Measurements from ENCODE around the gene F2RL3. TPM values are rescaled to one million over a fixed set of nuclear protein-coding genes. Genes with fewer than 3 reads are reported as not detected.
A peak's percentile ranks its signal among the peaks of the same experiment; 100 is the strongest.

The F2RL3 gene
- total and polyA plus RNA-seq, 3 donors from 2014 or later = 4.4 to 6.9 (median 4.6) TPM

GRCh38 chr19:16876904-16877361 is 11.9 kb upstream of the F2RL3 start:
- Histone ChIP-seq H3K36me3 (ENCODE audit: low read depth, missing control alignments) (no peaks in the 10 kb centered on the region), H3K9me3 (no peaks in the 10 kb centered on the region), H3K27ac (no peak overlapping the region), H3K4me3 (no peak overlapping the region), H3K4me1 (peaks cover 21% of the 10 kb centered on the region), H3K27me3 (no peaks in the 10 kb centered on the region)
- no peak for TF ChIP-seq CTCF (IDR thresholded peaks at IDR 0.05)
- no peak for TF ChIP-seq POLR2A (IDR thresholded peaks at IDR 0.05)
- no peak for DNase-seq
- 87 to 92% methylated on average over 2 to 12 of the region's 12 CpGs for WGBS, 2 donors
- intact Hi-C loops (cut with DNase I; ENCODE audit: low total_unique reads) = no loop called here

- DNase-seq = no peak
- no peak for TF ChIP-seq POLR2A (IDR thresholded peaks at IDR 0.05)
- TF ChIP-seq CTCF (IDR thresholded peaks at IDR 0.05) = no peak
- H3K4me3 ChIP-seq = no peak overlapping the region
- H3K27me3 ChIP-seq = no peaks in the 10 kb centered on the region
- H3K36me3 ChIP-seq (ENCODE audit: low read depth, missing control alignments) = no peaks in the 10 kb centered on the region
- no peak overlapping the region for H3K27ac ChIP-seq
- intact Hi-C loops (cut with DNase I; ENCODE audit: low total_unique reads) = no loop called here
- no peaks in the 10 kb centered on the region for H3K9me3 ChIP-seq
- 94 to 96% methylated on average over 9 to 11 of the region's 11 CpGs for WGBS, 2 donors
- H3K4me1 ChIP-seq = peaks cover 23% of the 10 kb centered on the region
These were observed 11.2 kb upstream of the F2RL3 start for GRCh38 chr19:16877581-16877980.

GRCh38 chr19:16878181-16878965 is 10.4 kb upstream of the F2RL3 start:
- Histone ChIP-seq H3K36me3 (ENCODE audit: low read depth, missing control alignments) (no peaks in the 10 kb centered on the region), H3K4me3 (no peak overlapping the region), H3K27ac (no peak overlapping the region), H3K27me3 (no peaks in the 10 kb centered on the region), H3K9me3 (no peaks in the 10 kb centered on the region), H3K4me1 (peaks cover 19% of the 10 kb centered on the region)
- intact Hi-C loops (cut with DNase I; ENCODE audit: low total_unique reads) = no loop called here
- 94% methylated on average over 20 to 53 of the region's 55 CpGs for WGBS, 2 donors
- DNase-seq = no peak
- no peak for TF ChIP-seq POLR2A (IDR thresholded peaks at IDR 0.05)
- TF ChIP-seq CTCF (IDR thresholded peaks at IDR 0.05) = no peak

GRCh38 chr19:16880884-16881554 is 7.8 kb upstream of the F2RL3 start:
- no peak overlapping the region for H3K4me3 ChIP-seq
- TF ChIP-seq CTCF (IDR thresholded peaks at IDR 0.05) (no peak), POLR2A (IDR thresholded peaks at IDR 0.05) (no peak)
- H3K27me3 ChIP-seq = no peaks in the 10 kb centered on the region
- H3K36me3 ChIP-seq (ENCODE audit: low read depth, missing control alignments) = no peaks in the 10 kb centered on the region
- H3K9me3 ChIP-seq = no peaks in the 10 kb centered on the region
- H3K4me1 ChIP-seq = peaks cover 16% of the 10 kb centered on the region
- WGBS, 2 donors = 69 to 81% methylated on average over 5 to 8 of the region's 8 CpGs
- DNase-seq = no peak
- intact Hi-C loops (cut with DNase I; ENCODE audit: low total_unique reads) = no loop called here
- H3K27ac ChIP-seq = peak overlapping the region; percentile 66 to 74
